CD4-positive, alpha-beta T cell treated with Interleukin-1 beta for 1 hour (primary cell): ENCODE results near the gene HOXD13.
A peak's percentile ranks its signal among the peaks of the same experiment; 100 is the strongest.

ENCODE experiments used
- DNase-seq, 2 donors: peaks; one replicate each; pipeline ENCODE4 v3.0.0-alpha.2; 2020 to 2022

The HOXD13 gene

DNA sequence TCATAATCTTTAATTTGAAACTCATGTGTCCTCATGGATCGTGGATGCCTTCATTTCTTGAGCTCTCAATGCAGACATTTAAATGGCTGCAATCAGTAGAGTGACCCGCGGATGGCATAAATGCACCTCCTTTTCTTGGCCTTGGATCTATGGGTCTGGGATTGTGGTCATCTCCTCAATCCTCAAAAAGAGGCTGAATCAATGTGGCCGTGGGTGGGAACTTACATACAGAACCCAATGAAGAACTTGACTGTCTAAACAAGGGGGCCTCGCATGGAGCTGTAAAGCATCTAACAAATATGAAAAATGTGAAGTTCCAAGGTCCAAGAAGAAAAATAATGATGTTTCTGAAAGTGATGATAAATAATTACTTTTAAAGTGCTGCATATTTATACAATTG lies 2.9 kb downstream of the HOXD13 start:
- no peak for DNase-seq

DNA sequence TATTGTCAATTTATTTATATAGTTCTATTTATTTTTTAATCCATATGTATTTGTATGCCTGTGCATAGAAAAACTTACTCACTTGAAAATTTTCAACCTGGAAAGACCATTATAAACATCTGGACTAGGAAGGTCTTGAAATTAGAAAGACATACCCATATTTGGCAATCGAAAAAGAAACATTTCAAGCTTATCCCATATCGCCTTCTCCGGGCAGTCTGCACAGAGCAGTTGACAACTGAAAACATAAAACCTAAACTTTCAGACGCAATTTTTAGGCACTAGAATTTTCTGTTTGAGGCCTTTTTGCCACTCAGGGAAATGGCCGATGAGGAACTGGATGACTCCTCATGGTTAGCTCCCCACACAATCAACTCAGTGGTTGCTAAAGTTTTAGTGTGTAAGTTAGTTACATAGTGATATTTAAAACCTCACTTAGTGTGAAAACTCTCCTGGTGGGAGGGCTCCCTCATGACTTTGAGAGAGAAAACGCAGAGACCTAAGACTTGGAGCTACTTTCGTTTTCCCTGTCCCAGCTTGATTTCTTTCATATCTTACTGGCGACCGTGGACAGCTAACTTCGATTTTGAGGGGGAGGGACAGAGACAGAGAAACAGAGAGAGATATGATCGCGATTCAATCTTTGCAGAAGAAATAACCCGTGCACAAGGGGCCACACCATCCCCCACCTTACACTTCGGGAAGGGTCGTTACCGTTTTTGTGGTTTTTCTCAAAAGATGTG lies 3.9 kb downstream of the HOXD13 start:
- no peak for DNase-seq

DNA sequence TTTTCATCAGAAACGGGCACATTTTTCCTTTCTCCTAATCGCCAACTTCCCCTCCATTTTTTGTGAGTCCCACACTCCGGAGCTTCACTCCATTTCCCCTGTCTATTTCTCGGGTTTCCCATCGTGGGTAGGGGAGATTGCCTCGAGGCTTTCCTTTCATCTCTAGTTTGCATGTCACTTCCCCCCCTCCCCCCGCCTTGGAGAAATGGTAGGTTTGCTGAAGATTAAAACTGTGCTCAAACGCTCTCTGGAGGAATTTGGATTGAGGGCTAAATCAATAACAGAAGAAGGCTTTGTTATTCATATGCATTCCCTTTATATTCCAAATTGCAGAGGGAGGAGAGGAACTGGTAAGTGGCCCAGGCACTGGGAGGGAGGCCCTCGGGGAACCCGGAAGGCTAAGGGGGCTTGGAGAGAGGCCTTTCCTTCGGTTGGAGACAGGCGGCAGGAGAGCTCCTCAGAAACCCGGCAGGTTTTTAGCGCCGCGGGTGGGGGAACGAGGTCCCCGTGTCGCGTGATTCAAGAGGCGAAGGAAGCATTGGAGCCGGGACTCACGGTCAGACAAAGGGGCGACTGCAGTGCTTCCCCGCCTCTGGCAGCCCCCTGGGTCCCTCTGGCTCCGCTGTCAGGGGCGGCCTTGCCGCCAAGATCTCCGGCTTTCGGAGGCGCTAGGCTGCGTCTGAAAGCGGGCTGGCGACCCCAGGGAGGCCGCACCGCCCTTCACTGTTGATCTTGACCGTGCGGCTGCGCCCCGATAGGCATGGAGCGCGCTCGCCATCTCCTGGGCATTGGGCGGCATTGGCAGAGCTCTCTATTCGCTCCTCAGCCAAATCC lies 4.7 kb downstream of the HOXD13 start:
- DNase-seq: peak; percentile 56 to 62

DNA sequence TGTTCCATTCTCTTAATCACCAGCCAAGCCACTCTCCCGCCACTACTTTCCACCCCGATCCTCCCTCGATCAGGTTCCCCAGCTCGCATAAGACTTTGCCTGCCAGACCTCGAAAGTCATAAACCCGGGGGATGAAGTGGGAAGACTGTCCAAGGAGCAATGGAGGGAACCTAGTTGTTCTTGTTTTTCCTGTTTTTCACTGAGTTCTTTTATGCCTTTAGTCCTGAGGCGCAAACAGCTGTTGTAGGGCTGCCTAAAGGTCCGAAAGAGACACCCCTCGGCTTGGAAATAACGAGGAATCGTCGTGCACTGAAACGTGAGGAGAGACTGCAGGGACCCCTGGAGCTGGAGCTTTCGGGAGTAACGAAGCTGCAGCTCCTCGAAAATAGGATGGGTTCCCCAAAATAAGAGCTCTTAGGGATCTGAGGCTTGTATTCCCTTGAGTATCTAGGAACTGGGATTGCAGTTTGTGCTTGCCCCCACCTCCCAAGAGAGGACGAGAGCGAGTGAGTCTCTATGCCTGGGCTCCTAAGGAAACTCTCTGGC lies 5.4 kb downstream of the HOXD13 start:
- no peak for DNase-seq

DNA sequence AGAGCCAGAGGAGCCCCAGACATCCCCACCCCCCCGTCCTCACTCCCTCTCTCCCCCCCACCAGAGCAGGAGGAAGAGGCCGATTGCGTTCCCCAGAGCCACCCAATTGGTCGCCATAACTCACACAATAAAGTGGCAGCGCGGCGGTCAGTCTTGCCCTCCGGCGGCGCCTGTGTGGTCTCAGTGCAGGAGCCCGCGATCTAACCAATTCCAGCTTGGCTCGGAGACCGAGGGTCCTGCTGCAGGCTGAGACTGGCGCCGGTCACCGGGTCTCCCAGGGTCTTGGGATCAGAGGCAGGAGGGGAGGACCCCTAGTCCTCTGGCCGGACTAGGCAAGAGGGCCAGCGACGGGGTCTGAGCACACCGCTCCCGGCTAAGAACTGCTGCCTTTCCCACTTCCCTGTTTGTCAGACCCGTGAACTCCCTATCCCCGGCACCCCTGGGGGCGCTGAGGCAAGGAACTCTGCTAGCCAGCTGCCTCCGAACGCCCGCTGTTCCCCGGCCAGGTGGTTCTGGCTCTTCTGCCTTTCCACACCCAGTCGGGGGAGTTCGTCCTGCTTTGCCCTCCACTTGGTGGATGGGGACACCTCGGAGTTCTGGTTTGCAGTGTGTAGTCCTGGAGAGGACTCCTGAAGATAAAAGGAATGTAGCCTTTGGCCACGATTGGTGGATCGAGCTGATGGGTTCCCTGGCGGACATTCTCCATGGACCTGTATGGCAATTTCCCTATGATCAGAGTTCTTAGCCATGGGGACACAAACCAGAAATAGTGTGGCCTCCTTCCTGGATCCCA lies 6.0 kb downstream of the HOXD13 start:
- DNase-seq: no peak

DNA sequence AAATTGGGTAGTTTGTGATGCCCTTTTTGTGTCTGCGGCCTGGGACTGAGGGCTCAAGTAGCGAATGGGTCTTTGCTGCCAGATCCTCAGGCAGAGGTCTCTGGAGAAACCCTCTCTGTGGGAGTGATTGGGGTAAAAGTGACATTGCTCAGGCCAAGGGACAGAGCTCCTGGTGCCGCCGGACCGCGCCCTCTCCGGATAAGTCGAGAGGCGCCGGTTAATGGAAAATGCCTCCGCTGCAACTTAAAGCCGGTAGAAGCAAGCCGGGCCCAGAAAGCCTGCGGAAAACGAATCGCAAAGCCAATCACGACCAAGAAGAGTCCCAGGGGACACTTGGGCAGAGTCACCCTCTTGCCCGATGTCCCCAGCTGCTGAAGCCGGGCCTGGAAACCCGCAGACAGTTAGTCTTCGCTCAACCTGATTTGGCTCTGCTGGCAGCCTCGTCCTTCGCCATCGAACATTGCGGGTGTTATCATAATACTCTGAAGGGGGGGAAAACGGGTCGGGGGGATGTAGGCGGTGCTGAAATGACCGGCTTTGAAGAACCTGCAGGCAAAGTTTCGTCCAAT lies 6.7 kb downstream of the HOXD13 start:
- no peak for DNase-seq

DNA sequence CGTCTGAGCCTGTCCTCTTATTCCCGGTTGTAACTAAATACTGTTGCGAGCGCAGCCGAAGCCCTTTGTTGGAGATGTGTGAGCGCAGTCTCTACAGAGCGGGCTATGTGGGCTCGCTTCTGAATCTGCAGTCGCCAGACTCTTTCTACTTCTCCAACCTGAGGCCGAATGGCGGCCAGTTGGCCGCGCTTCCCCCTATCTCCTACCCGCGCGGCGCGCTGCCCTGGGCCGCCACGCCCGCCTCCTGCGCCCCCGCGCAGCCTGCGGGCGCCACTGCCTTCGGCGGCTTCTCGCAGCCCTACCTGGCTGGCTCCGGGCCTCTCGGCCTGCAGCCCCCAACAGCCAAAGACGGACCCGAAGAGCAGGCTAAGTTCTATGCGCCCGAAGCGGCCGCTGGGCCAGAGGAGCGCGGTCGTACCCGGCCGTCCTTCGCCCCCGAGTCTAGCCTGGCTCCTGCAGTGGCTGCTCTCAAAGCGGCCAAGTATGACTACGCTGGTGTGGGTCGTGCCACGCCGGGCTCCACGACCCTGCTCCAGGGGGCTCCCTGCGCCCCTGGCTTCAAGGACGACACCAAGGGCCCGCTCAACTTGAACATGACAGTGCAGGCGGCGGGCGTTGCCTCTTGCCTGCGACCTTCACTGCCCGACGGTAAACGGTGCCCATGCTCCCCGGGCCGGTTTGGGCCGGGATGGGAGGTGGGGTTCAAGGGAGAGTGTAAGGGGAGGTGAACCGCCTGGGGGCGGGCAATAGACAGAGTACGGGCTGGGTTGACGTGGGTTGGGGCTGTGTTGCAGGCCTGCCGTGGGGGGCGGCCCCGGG lies 7.4 kb downstream of the HOXD13 start, which contains the start of gene HOXD12:
Gene HOXD12 (plus strand): TSS at position 68 of the 819 bp plus-strand sequence. CDS start 7 bp downstream, at position 75.
- no peak for DNase-seq

DNA sequence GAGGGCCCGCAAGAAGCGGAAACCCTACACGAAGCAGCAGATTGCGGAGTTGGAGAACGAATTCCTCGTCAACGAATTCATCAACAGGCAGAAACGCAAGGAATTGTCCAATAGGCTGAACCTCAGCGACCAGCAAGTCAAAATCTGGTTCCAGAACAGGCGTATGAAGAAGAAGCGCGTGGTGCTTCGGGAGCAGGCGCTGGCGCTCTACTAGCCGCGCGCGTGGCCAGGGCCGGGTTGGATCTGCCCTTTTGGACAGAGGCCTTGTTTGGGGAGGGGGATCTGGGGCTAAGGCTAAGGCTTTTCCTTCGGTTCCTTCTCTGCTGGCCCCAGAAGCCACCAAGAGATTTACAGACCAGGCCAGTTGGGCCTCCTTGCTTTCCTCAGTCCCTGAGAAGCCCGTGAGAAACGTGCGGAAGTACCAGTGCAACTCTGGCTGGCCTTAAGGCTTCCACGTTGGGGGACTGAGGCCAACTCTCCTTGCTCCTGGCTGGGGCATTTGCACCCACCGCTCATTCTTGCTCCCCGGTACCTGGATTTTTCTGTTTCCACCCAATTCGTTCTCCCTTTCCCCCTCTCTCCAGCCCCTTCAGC lies 8.1 kb downstream of the HOXD13 start:
- no peak for DNase-seq

DNA sequence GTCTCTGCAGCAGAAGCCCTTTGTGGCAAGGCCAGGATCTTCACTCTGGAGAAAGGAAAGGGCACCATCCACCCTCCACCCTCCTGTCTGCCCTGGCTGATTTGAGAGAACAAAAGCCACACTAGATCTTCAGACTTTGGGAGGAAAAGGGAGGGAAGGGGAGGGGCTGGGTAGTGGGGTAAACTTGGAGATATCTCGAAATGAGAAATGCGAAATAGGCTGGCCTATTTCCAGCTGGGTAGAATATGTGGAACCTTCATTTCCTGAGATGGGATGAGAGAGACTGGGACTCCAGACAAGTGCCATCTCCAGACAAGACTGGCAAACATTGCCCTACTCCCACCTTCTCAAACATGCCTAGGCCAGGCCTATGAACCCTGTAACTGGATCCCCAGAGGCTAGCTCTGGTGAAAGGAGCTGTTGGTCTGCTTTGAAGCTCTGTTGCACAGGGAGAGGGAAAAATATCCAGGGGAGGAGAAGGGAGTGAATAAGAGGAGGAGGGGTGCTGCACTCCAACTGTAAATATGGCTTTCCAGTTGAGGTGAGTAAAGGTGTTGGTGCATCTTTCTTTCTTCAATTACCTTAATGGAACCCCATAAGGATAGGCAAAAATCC lies 8.8 kb downstream of the HOXD13 start:
- no peak for DNase-seq

DNA sequence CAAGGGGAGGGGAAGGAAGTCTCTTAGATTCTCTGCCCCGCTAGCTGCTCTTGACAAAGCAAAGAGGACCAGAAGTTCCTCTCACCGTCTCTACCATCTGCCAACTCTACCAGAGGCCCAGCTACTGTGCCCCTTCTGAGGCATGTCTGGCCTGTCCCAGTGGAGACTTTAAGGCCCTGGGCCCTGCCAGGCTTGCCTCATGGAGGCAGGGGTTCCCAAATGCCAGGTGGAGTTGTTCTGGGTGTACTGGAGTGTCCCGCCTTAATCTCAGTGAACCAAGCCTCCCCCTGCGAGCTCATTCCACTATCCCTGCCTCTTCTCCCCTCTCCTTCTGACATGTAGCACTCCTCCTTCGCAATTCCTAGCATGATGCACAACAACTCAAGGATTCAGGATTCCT lies 9.3 kb downstream of the HOXD13 start:
- no peak for DNase-seq

DNA sequence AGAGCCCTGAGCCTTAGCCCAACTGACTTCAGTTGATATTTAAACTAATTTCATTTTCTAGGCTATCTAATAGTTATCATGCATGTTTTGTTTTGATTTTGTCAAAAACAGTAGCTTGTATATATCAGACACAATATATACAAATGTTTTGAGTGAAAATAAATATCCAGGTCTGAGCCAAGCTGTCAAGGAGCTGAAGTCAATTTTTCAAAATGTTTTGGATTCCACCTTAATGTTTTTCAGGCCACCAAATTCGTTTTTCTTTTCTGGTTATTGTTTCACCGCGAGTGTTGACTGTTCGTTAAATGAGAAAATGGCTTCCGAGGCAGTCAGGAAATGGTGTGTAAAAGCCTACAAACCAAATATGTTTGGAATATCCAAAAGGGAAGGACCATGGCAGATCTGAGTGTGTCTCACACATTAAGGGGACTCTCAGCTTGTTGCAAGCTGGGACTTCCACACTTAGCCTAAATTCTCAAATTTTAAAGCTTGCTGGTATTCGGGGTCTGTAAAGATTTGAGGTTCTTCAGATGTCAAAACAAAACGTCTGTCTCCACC lies 9.9 kb downstream of the HOXD13 start:
- DNase-seq: no peak

DNA sequence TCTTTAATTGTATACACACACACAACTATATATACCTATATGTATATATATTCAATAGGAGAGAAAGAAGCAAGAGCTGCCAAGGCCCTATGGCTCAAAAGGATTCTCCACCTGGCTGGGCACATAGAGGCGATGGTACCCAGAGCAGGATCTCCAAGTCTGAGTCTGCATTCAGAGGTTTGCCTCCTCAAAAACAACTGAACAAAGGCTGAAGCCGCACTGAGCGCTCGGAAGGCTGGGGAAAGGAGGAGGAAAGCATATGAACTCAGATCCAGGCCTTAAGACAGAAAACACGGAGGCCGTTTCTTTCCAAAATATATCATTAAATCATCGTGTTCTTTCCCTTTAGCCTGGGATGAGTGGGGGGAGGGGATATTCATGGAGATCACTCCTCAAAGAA lies 10.7 kb downstream of the HOXD13 start:
- DNase-seq: no peak

DNA sequence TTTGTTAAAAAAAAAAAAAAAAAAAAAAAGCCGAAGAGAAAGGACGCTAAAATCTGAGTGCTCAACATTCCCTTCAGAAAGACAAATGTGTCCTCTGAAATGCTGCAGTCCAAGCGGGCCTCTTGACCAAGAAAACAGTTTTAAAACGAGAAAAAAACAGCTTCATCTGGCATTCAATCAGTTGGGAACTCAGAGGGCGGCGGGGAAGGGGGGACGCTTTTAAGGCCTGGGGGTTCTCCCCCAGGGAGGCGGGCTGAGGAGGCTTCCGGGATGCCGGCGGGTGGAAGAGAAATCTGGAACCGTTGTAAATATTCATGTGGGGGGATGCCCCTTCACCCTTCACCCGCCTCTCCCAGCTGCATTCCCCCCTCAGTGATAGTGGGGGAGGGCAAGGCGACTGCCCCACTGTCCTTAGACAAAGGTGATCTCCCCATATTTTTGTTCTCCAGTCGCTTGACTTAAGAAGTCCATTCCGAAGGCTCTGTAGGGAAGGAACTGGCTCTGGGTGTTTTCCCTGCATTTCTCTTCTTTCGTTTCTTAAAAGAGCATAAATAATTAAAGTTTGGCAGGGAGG lies 11.3 kb downstream of the HOXD13 start:
- no peak for DNase-seq

DNA sequence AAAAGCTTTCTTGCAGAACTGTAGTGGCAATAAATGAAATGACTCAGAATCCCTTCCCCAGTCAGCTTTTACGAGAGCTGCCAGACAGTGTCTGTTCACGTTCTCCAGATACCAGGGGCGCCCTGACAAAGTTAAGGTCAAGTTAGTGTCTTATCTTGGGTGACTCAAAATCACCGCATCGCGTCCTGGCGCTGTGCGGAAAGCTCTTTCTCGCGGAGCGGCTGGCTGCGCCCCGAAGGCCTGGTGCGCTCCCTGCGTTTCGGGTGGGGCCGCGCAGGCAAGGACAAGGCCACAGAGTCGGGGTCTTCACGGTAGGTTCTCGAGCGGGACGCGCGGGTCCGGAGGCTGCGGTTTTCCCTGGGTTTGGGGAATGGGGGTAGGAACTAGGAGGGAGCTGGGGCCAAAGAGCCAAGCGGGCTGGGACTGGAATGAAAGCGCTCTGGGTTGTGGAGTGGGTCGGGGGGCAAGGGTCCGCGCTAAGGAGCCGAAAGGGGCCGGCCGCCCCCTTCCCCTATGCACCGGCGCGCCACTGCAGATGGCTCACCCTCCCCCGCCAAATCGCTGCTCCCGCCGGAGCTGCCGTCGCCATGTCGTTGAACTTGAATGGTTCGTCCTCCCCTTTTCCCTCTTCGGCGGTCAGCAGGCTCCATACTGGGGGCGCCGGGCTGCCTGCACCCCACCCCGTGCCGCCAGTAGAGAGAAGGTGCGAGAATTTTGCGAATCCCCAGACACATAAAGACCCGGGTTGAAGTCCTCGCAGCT lies 12.0 kb downstream of the HOXD13 start:
- DNase-seq: no peak

DNA sequence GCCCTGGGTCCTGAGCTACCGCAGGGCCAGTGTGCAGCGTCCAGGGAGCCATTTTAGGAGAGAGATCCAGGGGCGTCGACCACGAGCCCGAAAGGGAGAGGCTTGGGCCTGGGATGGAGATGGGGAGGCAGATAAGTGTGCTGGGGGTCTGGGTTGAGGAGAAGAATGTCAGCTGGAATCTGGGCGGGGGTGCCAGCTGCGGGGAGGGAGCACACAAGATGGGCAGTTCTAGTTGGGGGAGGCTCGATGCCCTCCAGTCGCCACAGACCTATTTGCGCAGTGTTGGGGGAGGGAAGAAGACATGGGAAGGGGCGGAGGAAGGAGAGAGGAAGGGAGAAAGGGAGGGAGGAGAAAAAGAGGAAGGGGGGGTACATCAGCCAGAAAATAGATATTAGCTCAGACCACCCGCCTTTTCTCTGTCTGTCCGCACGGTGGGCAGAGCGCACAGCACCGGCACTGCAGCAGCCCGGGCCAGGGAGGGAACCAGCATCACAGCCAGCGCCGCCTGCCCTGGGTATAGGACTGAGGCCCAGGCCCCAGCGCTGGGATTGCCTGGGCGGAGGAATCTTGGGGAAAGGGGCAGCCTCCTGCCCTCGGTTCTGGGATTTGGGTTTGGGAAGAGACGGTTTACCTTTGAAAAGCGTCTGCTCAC lies 12.7 kb downstream of the HOXD13 start:
- DNase-seq: no peak

DNA sequence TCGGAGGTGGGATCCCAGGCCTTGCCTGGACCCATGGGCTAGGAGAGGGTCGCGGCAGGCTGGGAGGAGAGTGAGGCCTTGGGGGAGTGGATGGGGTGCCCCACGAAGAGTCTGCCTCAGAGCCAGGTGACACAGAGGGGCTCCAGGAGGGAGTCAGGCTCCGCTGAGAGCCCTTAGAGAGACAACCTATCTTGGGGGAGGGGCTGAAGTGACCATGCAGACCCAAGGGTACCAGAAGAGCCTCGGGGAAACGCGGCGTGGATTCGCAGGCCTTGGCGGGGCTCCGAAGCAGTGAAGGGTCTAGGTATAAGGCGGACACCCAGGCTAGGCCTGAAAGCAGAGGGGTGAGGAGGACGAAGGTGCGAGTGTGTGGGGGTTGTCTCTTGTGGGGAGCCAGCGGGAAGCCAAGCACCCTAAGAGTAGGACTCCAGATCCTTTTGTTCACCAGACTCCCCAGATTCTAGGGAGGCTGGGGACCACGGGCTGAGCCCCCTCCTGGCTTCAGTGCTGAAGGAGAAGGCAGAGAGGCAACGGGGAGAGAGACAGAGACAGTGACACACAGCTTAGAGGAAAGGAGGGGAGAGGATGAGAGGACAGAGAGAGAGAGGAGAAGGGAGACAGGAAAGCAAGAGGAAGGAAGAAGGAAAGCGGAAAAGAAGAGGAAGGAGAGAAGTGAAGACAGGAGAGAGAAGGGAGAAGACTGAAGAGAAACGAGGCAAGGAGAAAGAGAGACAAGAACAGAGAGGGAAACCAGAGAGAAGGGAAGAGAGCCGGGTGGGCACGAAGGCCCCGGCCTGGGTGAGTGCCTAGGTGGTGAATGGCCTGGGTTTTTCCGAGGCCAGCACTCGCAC lies 13.4 kb downstream of the HOXD13 start:
- DNase-seq: no peak

DNA sequence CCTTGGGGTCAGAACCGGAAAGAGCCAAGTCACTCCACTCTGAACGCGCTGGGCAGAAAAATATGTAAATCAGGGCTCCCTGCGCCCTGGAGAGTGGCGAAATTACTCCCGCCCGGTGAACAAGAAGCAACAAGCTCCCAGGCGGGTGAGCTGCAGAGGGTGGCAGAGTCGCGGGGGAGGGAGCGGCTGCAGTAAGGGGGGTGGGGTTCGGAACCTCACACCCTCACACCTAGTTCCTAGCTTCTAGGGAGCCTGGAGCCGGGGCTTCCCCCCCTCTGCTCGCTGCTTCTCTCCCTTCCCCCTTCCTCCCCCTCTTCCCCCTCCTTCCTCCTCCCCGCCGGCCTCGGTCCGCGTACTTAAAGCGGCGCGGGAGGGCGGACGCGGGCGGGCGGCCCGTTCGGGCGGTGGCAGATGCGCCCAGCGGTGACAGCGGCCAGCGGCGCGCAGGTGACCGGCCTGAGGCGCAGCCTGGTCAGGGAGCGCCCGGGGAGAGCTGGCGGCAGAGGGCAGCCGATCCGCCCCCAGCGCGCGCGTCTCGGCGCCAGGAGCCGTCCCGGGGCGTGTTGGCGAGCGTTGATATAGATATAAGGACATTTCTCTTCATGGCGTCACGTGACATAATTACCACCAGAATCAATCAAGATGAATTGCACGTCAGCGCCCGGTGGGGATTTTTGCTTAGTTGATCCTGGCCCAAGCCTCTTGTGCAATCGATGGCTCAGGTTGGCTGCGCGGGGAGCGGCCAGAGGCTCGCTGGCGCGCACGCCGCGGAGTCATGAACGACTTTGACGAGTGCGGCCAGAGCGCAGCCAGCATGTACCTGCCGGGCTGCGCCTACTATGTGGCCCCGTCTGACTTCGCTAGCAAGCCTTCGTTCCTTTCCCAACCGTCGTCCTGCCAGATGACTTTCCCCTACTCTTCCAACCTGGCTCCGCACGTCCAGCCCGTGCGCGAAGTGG lies 14.3 kb downstream of the HOXD13 start, which contains the start of gene HOXD11:
Gene HOXD11 (plus strand): TSS at position 700 of the 959 bp plus-strand sequence. CDS start 76 bp downstream, at position 776.
- no peak for DNase-seq
